HUES48 (cell line): ENCODE measurements around the gene TMEM81.

Source experiments
- H3K27ac ChIP-seq: one replicate; pipeline ENCODE4 v1.7.0; 2013; ENCODE audit warnings: low read depth, low read length, inconsistent platforms
- H3K27me3 ChIP-seq: 2 replicates; pipeline ENCODE4 v1.6.1; 2013; ENCODE audit warnings: mild to moderate bottlenecking, low read length; ENCODE audit not compliant: control insufficient read depth, insufficient read depth
- H3K36me3 ChIP-seq: 2 replicates; pipeline ENCODE4 v1.6.1; 2013; ENCODE audit warnings: low read length; ENCODE audit not compliant: control insufficient read depth, insufficient read depth
- H3K4me1 ChIP-seq: 2 replicates; pipeline ENCODE4 v1.6.1; 2013; ENCODE audit warnings: mild to moderate bottlenecking, low read length; ENCODE audit not compliant: control insufficient read depth, insufficient read depth
- H3K4me3 ChIP-seq: 2 replicates; pipeline ENCODE4 v1.5.1; 2013; ENCODE audit warnings: mild to moderate bottlenecking, low read depth, low read length
- H3K9ac ChIP-seq: 2 replicates; pipeline ENCODE4 v1.6.1; 2013; ENCODE audit warnings: mild to moderate bottlenecking, low read depth, low read length, moderate library complexity
- H3K9me3 ChIP-seq: 2 replicates; pipeline ENCODE4 v1.6.1; 2013; ENCODE audit warnings: low read length; ENCODE audit not compliant: control insufficient read depth, insufficient read depth

TMEM81 gene

DNA sequence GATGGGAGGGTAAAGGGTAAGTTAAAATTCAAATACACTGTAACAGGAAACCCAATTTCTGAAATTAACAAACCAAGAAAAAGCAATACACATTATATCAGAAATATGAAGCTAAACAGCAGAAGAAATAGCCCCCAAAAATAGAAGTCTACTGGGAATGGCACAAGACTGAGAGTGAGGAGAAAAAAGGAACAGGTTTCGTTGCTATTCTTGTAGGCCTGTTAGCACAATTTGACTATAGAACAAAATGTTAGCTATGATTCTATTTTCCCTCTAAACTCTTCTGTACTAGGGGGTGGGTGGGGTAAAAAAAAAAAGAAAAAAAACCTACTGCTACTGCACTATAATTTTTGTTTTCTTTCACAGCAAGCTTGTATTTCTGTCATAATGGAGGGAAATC lies 25.0 kb upstream of the TMEM81 start:
- Histone ChIP-seq H3K4me3 (no peak overlapping the region), H3K27me3 (no peaks in the 10 kb centered on the region), H3K36me3 (peaks cover 82% of the 10 kb centered on the region), H3K9ac (no peak overlapping the region), H3K9me3 (no peaks in the 10 kb centered on the region), H3K4me1 (no peaks in the 10 kb centered on the region), H3K27ac (no peak overlapping the region)

- Histone ChIP-seq H3K36me3 (peaks cover 84% of the 10 kb centered on the region), H3K27me3 (no peaks in the 10 kb centered on the region), H3K9me3 (no peaks in the 10 kb centered on the region), H3K4me3 (no peak overlapping the region), H3K4me1 (no peaks in the 10 kb centered on the region), H3K27ac (no peak overlapping the region), H3K9ac (no peak overlapping the region)
Observed at GRCh38 chr1:205108464-205108863, 24.2 kb upstream of the TMEM81 start.

DNA sequence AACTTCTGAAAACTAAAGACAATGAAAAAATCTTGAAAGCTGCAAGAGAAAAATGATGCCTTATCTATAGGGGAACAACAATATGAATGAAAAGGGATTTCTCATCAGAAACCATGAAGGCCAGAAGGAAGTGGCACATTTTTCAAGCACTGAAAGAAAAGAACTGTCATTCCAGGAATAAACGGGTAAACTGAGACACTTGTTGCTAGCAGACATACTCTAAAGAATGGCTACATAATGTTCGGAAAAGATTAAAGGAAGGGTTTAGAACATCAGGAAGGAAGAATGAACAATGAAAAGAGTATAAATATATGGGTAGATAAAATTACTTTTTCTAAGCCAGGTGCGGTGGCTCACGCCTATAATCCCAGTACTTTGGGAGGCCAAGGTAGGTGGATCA lies 23.1 kb upstream of the TMEM81 start:
- Histone ChIP-seq H3K4me1 (no peaks in the 10 kb centered on the region), H3K27me3 (no peaks in the 10 kb centered on the region), H3K9me3 (no peaks in the 10 kb centered on the region), H3K9ac (no peak overlapping the region), H3K36me3 (peaks cover 84% of the 10 kb centered on the region), H3K4me3 (no peak overlapping the region), H3K27ac (no peak overlapping the region)

DNA sequence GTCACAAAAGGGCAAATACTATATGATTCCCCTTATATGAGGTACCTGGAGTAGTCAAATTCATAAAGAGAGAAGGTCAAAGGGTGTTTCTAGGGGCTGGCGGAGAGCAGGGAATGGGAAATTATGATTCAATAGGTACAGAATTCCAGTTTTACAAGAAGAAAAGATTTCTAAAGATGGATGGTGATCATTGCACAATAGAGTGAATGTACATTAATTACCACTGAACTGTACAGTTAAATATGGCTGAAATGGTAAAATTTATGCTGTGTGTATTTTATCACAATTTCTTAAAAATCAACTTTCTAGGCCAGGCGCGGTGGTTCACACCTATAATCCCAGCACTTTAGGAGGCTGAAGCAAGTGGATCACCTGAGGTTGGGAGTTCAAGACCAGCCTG lies 18.1 kb upstream of the TMEM81 start:
- H3K27me3 ChIP-seq, result no peaks in the 10 kb centered on the region
- H3K4me1 ChIP-seq, result no peaks in the 10 kb centered on the region
- peaks cover 95% of the 10 kb centered on the region for H3K36me3 ChIP-seq

DNA sequence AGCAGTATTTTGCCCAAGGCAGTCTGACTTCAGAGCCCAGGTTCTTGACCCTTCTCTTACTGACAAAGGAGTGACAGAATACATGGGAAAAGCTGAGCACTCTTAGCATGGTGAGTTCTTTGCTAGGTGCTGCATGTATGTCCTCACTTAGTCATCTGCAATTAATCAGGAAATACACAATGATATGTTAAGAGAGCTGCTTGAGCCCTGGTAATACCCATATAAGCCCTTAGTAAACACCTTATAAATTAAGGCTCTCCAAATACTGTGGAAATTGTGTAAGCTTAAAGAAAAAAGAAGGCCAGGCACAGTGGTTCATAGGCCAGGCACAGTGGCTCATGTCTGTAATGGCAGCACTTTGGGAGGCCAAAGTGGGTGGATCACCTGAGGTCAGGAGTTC lies 14.0 kb upstream of the TMEM81 start:
- no peaks in the 10 kb centered on the region for H3K27me3 ChIP-seq
- H3K36me3 ChIP-seq, result peaks cover 93% of the 10 kb centered on the region
- no peak overlapping the region for H3K9ac ChIP-seq
- H3K27ac ChIP-seq, result no peak overlapping the region
- H3K9me3 ChIP-seq, result no peaks in the 10 kb centered on the region
- no peak overlapping the region for H3K4me3 ChIP-seq
- no peaks in the 10 kb centered on the region for H3K4me1 ChIP-seq

More for the DNA sequence above, 18.1 kb upstream of the TMEM81 start:
- Histone ChIP-seq H3K4me3 (no peak overlapping the region), H3K27ac (no peak overlapping the region), H3K9ac (no peak overlapping the region), H3K9me3 (no peaks in the 10 kb centered on the region)

DNA sequence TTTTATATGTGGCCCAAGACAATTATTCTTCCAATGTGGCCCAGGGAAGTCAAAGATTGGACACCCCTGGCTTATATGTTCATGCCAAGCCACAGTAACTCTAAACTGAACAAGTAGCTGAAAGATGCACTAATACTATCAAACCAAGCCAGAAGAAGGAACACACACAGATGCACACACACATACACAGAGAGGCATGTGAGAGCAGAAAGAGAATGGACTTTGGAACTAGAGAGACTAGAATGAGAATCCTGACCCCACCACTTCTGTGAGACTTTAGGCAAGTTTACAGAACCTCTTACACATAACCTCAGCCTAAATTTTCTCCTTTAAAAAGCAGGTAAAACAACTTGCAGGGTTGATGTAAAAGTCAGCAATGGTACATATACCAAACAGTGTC lies 11.2 kb upstream of the TMEM81 start:
- Histone ChIP-seq H3K27ac (no peak overlapping the region), H3K9ac (no peak overlapping the region), H3K4me3 (no peak overlapping the region), H3K36me3 (peaks cover 94% of the 10 kb centered on the region), H3K27me3 (no peaks in the 10 kb centered on the region), H3K4me1 (no peaks in the 10 kb centered on the region), H3K9me3 (no peaks in the 10 kb centered on the region)

GRCh38 chr1:205091043-205091740 lies 6.9 kb upstream of the TMEM81 start:
- H3K36me3 ChIP-seq, result peaks cover 80% of the 10 kb centered on the region
- H3K27ac ChIP-seq, result no peak overlapping the region
- H3K4me1 ChIP-seq, result no peaks in the 10 kb centered on the region
- no peak overlapping the region for H3K4me3 ChIP-seq
- H3K9ac ChIP-seq, result no peak overlapping the region
- no peaks in the 10 kb centered on the region for H3K9me3 ChIP-seq
- H3K27me3 ChIP-seq, result no peaks in the 10 kb centered on the region

GRCh38 chr1:205088341-205088740 lies 4.1 kb upstream of the TMEM81 start:
- no peaks in the 10 kb centered on the region for H3K4me1 ChIP-seq
- H3K9ac ChIP-seq, result no peak overlapping the region
- no peaks in the 10 kb centered on the region for H3K9me3 ChIP-seq
- H3K27me3 ChIP-seq, result no peaks in the 10 kb centered on the region
- peaks cover 74% of the 10 kb centered on the region for H3K36me3 ChIP-seq
- no peak overlapping the region for H3K27ac ChIP-seq
- H3K4me3 ChIP-seq, result no peak overlapping the region

DNA sequence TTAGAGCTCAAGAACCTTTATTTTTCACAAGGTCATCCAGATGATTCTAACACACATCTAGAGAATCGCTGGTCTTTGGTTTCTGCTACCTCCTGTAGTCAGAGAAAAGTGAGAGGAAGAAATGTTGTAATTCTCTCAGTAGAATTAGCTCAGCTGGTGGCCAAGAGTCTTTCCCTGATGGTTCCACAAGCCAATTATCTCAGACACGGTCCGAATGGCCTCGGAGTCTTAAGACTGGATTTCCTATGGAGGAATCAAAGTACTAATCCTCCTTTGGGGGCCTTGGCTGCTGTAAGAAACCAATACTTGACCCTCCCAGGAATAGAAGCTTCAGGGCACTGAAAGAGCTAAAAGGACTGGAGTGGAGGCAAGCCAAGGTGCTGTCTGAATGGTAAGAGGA lies 1.8 kb downstream of the TMEM81 start:
- H3K9me3 ChIP-seq, result no peaks in the 10 kb centered on the region
- no peaks in the 10 kb centered on the region for H3K27me3 ChIP-seq
- H3K4me3 ChIP-seq, result no peak overlapping the region
- no peak overlapping the region for H3K9ac ChIP-seq
- peaks cover 27% of the 10 kb centered on the region for H3K36me3 ChIP-seq
- H3K4me1 ChIP-seq, result no peaks in the 10 kb centered on the region
- H3K27ac ChIP-seq, result no peak overlapping the region

DNA sequence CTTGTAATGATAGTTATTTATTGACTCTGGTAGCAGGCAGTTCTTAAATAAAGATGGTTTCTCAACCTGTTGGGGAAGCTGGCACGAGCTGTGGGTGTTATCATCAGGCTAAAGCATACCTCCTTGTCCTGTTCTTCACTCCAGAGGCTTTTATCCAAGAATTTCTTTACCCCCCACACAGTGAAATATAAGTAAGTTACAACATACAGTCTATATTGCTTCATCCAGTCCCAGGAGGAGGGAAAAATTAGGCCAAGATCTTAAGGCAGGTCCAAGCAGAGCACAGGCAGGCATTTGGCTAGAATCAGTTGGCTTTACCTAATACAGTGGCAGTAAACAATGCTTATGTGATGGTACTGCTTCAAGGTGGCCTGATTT lies 6.3 kb downstream of the TMEM81 start:
- Histone ChIP-seq H3K9ac (no peak overlapping the region), H3K27me3 (no peaks in the 10 kb centered on the region), H3K27ac (no peak overlapping the region), H3K4me1 (no peaks in the 10 kb centered on the region), H3K36me3 (no peaks in the 10 kb centered on the region), H3K9me3 (no peaks in the 10 kb centered on the region), H3K4me3 (no peak overlapping the region)

GRCh38 chr1:205077158-205077933 lies 6.9 kb downstream of the TMEM81 start:
- H3K27me3 ChIP-seq, result no peaks in the 10 kb centered on the region
- no peak overlapping the region for H3K9ac ChIP-seq
- H3K4me3 ChIP-seq, result no peak overlapping the region
- H3K36me3 ChIP-seq, result no peaks in the 10 kb centered on the region
- H3K9me3 ChIP-seq, result no peaks in the 10 kb centered on the region
- H3K4me1 ChIP-seq, result no peaks in the 10 kb centered on the region
- no peak overlapping the region for H3K27ac ChIP-seq
